HG02981 (cell line): Measurements from ENCODE around the gene SFXN3.
"Not testable (repeated sequence)": the region's sequence is repeated elsewhere in the genome, so short reads cannot be mapped to it uniquely, and the experiment has no call there.

Experiments used
- ATAC-seq: cut with Tn5 transposase; IDR thresholded peaks from one replicate; pipeline ENCODE4 v1.9.1; 2021; ENCODE audit warnings: mild to moderate bottlenecking, moderate library complexity; ENCODE audit not compliant: unreplicated experiment

SFXN3 gene

GRCh38 chr10:101034404-101034803, 3.4 kb downstream of the SFXN3 start:
- ATAC-seq = not testable (repeated sequence)

- ATAC-seq = no peak
Measured at GRCh38 chr10:101035314-101035713, 4.3 kb downstream of the SFXN3 start.

- no peak for ATAC-seq
Measured at GRCh38 chr10:101035916-101036702, 5.1 kb downstream of the SFXN3 start.

- ATAC-seq = no peak
Measured at GRCh38 chr10:101036726-101037125, 5.7 kb downstream of the SFXN3 start.

DNA sequence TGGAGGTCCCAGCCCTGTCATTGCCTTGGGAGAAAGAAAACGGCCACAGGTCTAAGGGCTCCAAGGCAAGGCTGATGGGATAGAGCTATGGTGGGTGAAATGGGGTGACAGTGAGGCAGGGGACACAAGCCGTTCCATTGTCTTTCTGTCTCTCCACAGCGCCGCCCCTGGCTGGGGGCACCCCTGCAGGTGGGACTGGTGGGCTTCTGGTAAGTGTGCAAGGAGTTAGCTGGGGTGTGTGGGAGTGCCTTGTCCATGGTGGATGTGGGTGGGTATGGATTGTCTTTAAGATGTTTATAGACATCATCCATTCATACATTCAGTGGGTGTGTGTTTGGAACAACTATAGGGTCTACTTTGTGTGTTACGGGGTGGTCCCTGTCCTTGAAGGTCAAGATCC, 7.5 kb downstream of the SFXN3 start:
- ATAC-seq = no peak

- ATAC-seq = no peak
Measured at GRCh38 chr10:101040061-101040460, 9.0 kb downstream of the SFXN3 start.

GRCh38 chr10:101040851-101041250, 9.8 kb downstream of the SFXN3 start:
- ATAC-seq = no peak

- ATAC-seq = peak; percentile 48
Measured at GRCh38 chr10:101041252-101041761, 10.3 kb downstream of the SFXN3 start.

DNA sequence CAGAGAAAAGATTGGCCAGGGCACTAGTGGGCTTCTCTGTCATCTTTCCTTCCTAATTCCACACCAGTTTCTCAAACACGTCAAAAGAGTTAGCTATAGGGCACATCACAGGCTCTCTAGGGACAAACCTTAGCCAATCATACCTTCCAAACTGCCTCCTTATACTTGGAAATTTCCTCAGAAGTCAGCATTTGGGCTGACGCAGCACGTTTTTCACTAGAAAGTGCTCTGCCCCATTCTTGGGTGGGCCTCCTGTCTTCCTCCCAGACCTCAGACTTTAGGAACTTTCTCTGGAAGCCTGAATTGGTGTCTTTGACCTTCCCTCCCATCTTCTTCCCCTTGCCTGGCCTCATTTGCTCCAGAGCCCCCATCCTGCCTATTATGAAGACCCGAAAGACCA, 11.1 kb downstream of the SFXN3 start:
- no peak for ATAC-seq

GRCh38 chr10:101042667-101043362, 11.8 kb downstream of the SFXN3 start:
- peak; percentile 93 for ATAC-seq

GRCh38 chr10:101043363-101043707, 12.3 kb downstream of the SFXN3 start:
- no peak for ATAC-seq

GRCh38 chr10:101044117-101044516, 13.1 kb downstream of the SFXN3 start:
- ATAC-seq = no peak

- ATAC-seq = no peak
Measured at GRCh38 chr10:101046332-101047238, 15.6 kb downstream of the SFXN3 start.

- no peak for ATAC-seq
Measured at GRCh38 chr10:101047268-101047667, 16.2 kb downstream of the SFXN3 start.

GRCh38 chr10:101047961-101048892, 17.2 kb downstream of the SFXN3 start:
- ATAC-seq = no peak

DNA sequence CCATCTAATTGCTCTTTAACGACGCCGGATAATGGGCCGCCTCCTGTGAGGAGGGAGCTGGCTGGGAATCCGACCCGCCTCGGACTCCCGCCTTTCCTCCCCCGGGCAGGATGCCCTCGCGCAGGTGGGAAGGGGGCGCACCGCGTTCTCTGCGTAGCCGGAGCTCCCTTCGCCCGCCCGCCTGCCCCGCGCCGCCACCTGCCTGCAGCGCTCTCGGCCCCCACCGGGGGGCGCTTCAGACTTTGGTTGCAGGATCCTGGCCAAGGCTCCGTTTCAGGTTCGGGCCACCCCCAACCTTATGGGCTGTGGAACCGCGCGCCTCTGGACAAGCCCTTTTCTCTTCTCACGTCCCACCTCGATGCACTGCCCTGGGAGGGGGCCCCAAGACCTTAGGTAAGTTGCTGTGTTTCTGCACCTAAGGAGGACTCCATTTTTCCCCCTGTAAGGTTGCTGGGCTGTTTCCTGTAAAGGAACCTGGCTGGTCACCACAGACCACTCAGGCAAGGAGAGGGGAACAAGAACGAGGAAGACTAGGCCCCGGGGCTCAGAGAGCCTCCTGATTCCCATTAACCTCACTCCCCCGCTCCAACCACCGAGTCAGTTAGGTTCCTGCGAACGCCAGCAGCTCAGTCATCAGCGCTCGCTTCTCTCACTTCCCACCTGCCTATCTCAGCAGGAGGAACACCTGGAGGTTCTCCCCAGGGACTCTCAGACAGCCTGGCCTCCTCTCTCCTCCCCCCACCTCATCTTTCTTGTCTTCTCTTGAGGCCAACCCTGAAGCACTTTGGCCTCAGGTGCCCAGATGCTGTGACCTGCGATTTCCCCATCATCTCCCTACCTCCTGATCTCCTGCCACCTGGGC, 19.4 kb downstream of the SFXN3 start:
- ATAC-seq = peak; percentile 73

DNA sequence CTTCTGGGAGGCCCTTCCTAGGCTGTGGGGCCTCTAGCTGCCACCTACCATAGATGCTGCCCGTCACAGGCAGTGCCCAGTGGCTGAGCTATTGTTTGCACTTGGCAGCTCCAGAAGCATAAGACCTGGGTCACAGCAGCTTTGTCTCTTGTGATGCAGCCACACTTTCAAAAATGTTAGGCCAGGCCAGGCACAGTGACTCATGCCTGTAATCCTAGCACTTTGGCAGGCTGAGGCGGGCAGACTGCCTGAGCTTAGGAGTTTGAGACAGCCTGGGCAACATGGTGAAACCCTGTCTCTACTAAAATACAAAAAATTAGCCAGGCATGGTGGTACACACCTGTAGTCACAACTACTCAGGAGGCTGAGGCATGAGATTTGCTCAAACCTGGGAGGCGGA, 21.3 kb downstream of the SFXN3 start:
- no peak for ATAC-seq

DNA sequence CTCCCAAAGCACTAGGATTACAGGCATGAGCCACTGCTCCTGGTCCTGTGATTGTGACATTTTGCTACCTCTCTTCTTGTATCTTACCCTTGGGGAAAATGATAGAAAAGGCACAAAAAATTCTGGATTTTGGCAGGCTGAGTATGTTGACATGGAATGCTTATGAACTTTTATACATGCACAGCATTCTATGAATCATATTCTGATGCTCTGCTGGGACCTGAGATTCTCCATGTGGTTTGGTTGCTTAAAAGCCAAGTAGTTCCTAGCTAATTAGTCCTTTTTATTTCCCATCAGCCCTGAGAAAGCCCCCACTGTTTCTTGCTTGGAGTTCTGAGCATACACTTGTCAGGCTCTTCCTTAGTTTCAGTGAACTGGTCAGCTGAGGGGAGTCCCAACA, 22.5 kb downstream of the SFXN3 start:
- ATAC-seq = no peak

DNA sequence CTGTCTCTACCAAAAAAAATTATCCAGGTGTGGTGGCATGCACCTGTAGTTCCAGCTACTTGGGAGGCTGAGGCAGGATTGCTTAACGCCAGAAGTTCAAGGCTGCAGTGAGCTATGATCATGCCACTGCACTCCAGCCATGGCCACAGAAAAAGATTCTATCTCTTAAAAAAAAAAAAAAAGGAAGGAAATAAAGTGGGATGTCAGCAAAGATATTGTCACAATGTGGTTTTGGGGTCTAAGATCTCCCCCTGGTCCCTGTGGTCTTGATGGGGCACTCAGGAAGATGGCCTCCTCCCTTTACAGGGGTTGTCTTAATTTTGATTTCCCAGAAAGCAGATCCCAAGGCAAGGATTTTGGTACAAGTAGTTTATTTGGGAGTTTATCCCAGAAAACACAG, 23.3 kb downstream of the SFXN3 start:
- no peak for ATAC-seq
